Measurements from ENCODE around the gene SELENBP1.

The SELENBP1 gene

DNA sequence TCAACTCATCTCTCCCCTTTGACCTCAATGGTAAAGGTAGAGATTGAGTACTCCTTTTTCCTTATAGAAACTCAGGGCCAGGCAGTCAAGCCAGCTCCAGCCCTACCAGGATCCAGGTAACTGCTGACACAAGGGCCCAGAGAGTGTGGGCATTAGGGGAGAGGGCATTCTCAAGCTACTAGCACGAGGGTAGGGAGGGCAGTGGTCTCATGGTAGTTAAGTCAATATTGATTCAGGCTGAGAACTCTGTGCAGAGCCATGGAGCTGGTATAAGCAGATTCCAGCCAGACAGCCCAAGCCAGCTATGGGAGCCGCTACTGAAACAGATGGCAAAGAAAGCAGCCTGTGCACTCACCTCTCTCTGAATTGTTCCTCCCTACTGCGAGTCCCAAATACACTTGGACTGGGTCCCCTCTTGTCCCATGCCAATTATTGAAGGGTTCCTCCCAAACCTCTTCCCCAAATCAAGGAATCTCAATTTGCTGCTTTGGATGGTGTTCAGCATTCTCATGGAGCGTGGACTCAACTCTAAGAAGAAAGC lies 48.0 kb downstream of the SELENBP1 start:
- no peaks in the 10 kb centered on the region for H3K9me3 ChIP-seq
- no peak for DNase-seq
- peaks cover 21% of the 10 kb centered on the region for H3K36me3 ChIP-seq
- H3K27me3 ChIP-seq = no peaks in the 10 kb centered on the region
- TF ChIP-seq CTCF (IDR thresholded peaks at IDR 0.05; ENCODE audit: low read depth, low read length) = no peak
- H3K4me1 ChIP-seq = no peaks in the 10 kb centered on the region
- H3K4me3 ChIP-seq (ENCODE audit: low read depth, low read length) = no peak overlapping the region

- Histone ChIP-seq H3K36me3 (peaks cover 36% of the 10 kb centered on the region), H3K4me3 (ENCODE audit: low read depth, low read length) (no peak overlapping the region), H3K9me3 (no peaks in the 10 kb centered on the region), H3K4me1 (no peaks in the 10 kb centered on the region), H3K27me3 (no peaks in the 10 kb centered on the region)
- no peak for TF ChIP-seq CTCF (IDR thresholded peaks at IDR 0.05; ENCODE audit: low read depth, low read length)
- DNase-seq = no peak
These were observed 53.5 kb downstream of the SELENBP1 start for GRCh38 chr1:151318975-151319374.

DNA sequence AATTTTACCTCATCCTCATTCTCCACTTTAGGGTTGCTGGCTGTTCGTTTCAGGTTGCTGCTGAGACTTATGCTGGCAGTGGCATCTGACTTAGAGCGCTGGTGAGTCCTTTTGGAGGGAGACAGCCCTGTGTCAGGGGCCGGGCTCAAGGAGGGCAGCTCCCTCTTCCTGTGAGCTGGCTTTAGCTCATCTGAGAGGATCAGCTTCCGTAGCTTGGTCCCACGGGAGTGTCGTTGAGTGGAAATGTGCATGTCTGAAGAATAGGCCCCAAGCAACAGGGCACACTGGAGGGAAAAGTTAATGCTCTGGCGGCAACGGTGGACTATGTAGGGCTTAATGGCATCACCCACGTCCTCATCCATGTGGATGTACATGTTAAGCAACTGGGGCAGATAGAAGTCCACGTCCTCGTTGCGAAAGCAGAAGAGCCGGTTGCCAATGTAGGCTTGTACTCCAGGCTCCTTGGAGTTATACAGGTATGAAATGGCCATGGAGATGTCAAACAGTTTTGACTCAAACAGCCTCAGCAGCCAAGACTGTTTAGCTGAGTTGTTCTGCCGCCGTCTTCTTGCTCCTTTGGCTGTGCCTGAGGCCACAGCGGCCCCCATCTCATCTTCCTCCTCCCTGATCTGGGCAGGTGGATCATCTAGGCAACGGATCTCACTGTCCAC lies 56.8 kb downstream of the SELENBP1 start:
- H3K36me3 ChIP-seq = peaks cover 46% of the 10 kb centered on the region

More for the DNA sequence above, 56.8 kb downstream of the SELENBP1 start:
- TF ChIP-seq CTCF (IDR thresholded peaks at IDR 0.05; ENCODE audit: low read depth, low read length) = no peak
- Histone ChIP-seq H3K4me3 (ENCODE audit: low read depth, low read length) (no peak overlapping the region), H3K27me3 (no peaks in the 10 kb centered on the region), H3K9me3 (no peaks in the 10 kb centered on the region), H3K4me1 (peaks cover 3% of the 10 kb centered on the region; the same call in 1 of the 2 replicates)
- DNase-seq = no peak
